K562 (cell line): ENCODE measurements around the gene MYPN. TPM values are rescaled to one million over a fixed set of nuclear protein-coding genes. Genes with fewer than 3 reads are reported as not detected.

Experiments
- ATAC-seq: fragments of 200-7000 bp; cut with Tn5 transposase; 3 replicates; pipeline ENCODE4 v1.9.1; 2020; ENCODE audit warnings: moderate library complexity
- BruUV-seq: library from RNA; stranded (reverse); fragments of 400-500 nt; replicated peaks from 2 replicates; lab custom pipeline; 2021; lab: Mats Ljungman, UMichigan
- CTCF ChIA-PET: fragments of 300-600 bp; formaldehyde crosslinking; extraction: SDS; loops from one replicate; lab custom pipeline; 2021; ENCODE audit warnings: low intra/inter-chr PET ratio; lab: Yijun Ruan, JAX
- POLR2A ChIA-PET: fragments of 300-600, 350-650 bp; sonication (Branson Sonifier 250); formaldehyde crosslinking; extraction: SDS; loops from one replicate; lab custom pipeline; 2021; ENCODE audit warnings: antibody characterized with exemption, inconsistent platforms; lab: Yijun Ruan, JAX
- DNase-seq, 4 experiments: peaks; one replicate each; pipeline versions ENCODE4 v3.0.0 to v3.0.0-alpha.2; 2011 to 2018; ENCODE audit warnings: low spot score in 3 of 4, mixed read lengths in 3 of 4; ENCODE audit errors: extremely low read depth in 1 of 4
- FAIRE-seq: peaks from 2 replicates; lab custom pipeline; 2011; peaks lifted over from hg19 to GRCh38; lab: Jason Lieb, UNC
- H2AFZ ChIP-seq: 2 replicates; pipeline ENCODE4 v1.6.0; 2011; ENCODE audit warnings: low read depth, low read length, control low read depth, inconsistent platforms
- H3K27ac ChIP-seq: fragments of 200-600 bp; 3 replicates; pipeline ENCODE4 v1.8.0; 2011; ENCODE audit warnings: low read depth, mild to moderate bottlenecking, control low read depth, inconsistent platforms, low read length, moderate library complexity, mixed read lengths; ENCODE audit errors: extremely low read depth
- H3K27me3 ChIP-seq, 2 experiments: fragments of 300-600 bp in 1 of 2; 2 replicates in 1 of 2; 3 replicates in 1 of 2; pipeline versions ENCODE4 v1.6.0 to v1.8.0; 2011; ENCODE audit warnings: inconsistent platforms in 2 of 2, low read length in 2 of 2, mild to moderate bottlenecking in 1 of 2, mixed read lengths in 1 of 2, moderate library complexity in 1 of 2; ENCODE audit not compliant: control insufficient read depth in 2 of 2, insufficient read depth in 2 of 2
- H3K36me3 ChIP-seq: fragments of 300-600 bp; 3 replicates; pipeline ENCODE4 v1.8.0; 2011; ENCODE audit warnings: mild to moderate bottlenecking, low read length, inconsistent platforms; ENCODE audit not compliant: control insufficient read depth, insufficient read depth
- H3K4me1 ChIP-seq, 2 experiments: fragments of 200-600 bp in 1 of 2; replicated peaks in 1 of 2; 2 replicates in 1 of 2; 3 replicates in 1 of 2; pipeline versions ENCODE4 v1.5.1 to v1.8.0; 2011; ENCODE audit warnings: inconsistent platforms in 2 of 2, low read length in 2 of 2, mild to moderate bottlenecking in 1 of 2, mixed read lengths in 1 of 2, moderate library complexity in 1 of 2; ENCODE audit not compliant: control insufficient read depth in 2 of 2, insufficient read depth in 2 of 2
- H3K4me2 ChIP-seq: 2 replicates; pipeline ENCODE4 v1.6.1; 2011; ENCODE audit warnings: low read length, control low read depth, inconsistent platforms, mixed read lengths; ENCODE audit not compliant: insufficient read depth
- H3K4me3 ChIP-seq: fragments of 200-600 bp; sonication (generic), shearing (Covaris generic); 2 replicates; pipeline ENCODE4 v1.5.1; 2016; ENCODE audit warnings: control low read depth, inconsistent platforms
- H3K79me2 ChIP-seq: fragments of 200-600 bp; 3 replicates; pipeline ENCODE4 v1.8.0; 2011; ENCODE audit warnings: low read length, inconsistent platforms; ENCODE audit not compliant: control insufficient read depth, insufficient read depth
- H3K9ac ChIP-seq, 2 experiments: 2 replicates each; pipeline versions ENCODE4 v1.6.0 to v1.6.1; 2011; ENCODE audit warnings: low read depth in 2 of 2, low read length in 2 of 2, control low read depth in 1 of 2, inconsistent platforms in 1 of 2, mild to moderate bottlenecking in 1 of 2, mixed read lengths in 1 of 2; ENCODE audit not compliant: insufficient read depth in 1 of 2
- H3K9me1 ChIP-seq: one replicate; pipeline ENCODE4 v1.6.0; 2011; ENCODE audit warnings: inconsistent platforms, mild to moderate bottlenecking, low read length, moderate library complexity; ENCODE audit not compliant: control insufficient read depth, insufficient read depth
- H3K9me3 ChIP-seq: replicated peaks from 2 replicates; pipeline ENCODE4 v1.5.1; 2011; ENCODE audit warnings: low read depth, low read length, inconsistent platforms; ENCODE audit not compliant: control insufficient read depth, insufficient read depth
- H4K20me1 ChIP-seq: replicated peaks from 2 replicates; pipeline ENCODE4 v1.6.1; 2011; ENCODE audit warnings: low read length, inconsistent platforms, mixed read lengths; ENCODE audit not compliant: control insufficient read depth, insufficient read depth
- BCOR ChIP-seq: fragments of 450-650 bp; IDR thresholded peaks from 2 replicates; pipeline ENCODE4 v1.6.1; 2016
- C11orf30 ChIP-seq: fragments of 450-650 bp; IDR thresholded peaks from 2 replicates; pipeline ENCODE4 v1.6.1; 2016; ENCODE audit warnings: low read depth, mild to moderate bottlenecking
- CHCHD3 ChIP-seq: fragments of 250-450 bp; sonication (Bioruptor Pico); IDR thresholded peaks from 2 replicates; pipeline ENCODE4 v2.1.2; 2022; ENCODE audit warnings: mild to moderate bottlenecking
- CHD2 ChIP-seq: IDR thresholded peaks from 2 replicates; pipeline ENCODE4 v1.6.1; 2011; ENCODE audit warnings: low read depth, low read length
- ESRRA ChIP-seq: fragments of 450-650 bp; IDR thresholded peaks from 2 replicates; pipeline ENCODE4 v1.6.1; 2014; ENCODE audit warnings: low read depth, mild to moderate bottlenecking, moderate library complexity, borderline replicate concordance
- GATA2 ChIP-seq: sonication (generic); formaldehyde crosslinking; IDR thresholded peaks from 2 replicates; pipeline ENCODE4 v1.4.0; 2020; ENCODE audit warnings: mild to moderate bottlenecking, missing genetic modification reagents
- HES1 ChIP-seq: fragments of 450-650 bp; IDR thresholded peaks from 2 replicates; pipeline ENCODE4 v1.6.1; 2016; ENCODE audit warnings: low read depth, mild to moderate bottlenecking, moderate library complexity
- KLF10 ChIP-seq: fragments of 250-450 bp; sonication (Bioruptor Pico); IDR thresholded peaks from 2 replicates; pipeline ENCODE4 v1.6.1; 2021; ENCODE audit warnings: matching md5 sums
- MAFG ChIP-seq: fragments of 450-650 bp; conservative IDR thresholded peaks from 2 replicates; pipeline ENCODE4 v1.6.1; 2016; ENCODE audit warnings: missing genetic modification characterization, missing compliant biosample characterization
- MBD1 ChIP-seq: fragments of 250-450 bp; sonication (Bioruptor Pico); IDR thresholded peaks from 2 replicates; pipeline ENCODE4 v1.8.0; 2022; ENCODE audit warnings: inconsistent platforms
- SMAD2 ChIP-seq: fragments of 150-350 bp; IDR thresholded peaks from 2 replicates; pipeline ENCODE4 v1.6.1; 2014; ENCODE audit warnings: low read depth, mild to moderate bottlenecking, low read length
- WHSC1 ChIP-seq: IDR thresholded peaks from one replicate; pipeline ENCODE4 v1.6.1; 2012; ENCODE audit warnings: low read length, control low read depth, inconsistent platforms
- ZBED1 ChIP-seq: IDR thresholded peaks from 2 replicates; pipeline ENCODE4 v1.6.1; 2014
- ZBTB34 ChIP-seq: fragments of 250-450 bp; sonication (Bioruptor Pico); IDR thresholded peaks from 2 replicates; pipeline ENCODE4 v1.8.0; 2021; ENCODE audit warnings: mild to moderate bottlenecking, moderate library complexity
- ZBTB5 ChIP-seq: fragments of 450-650 bp; IDR thresholded peaks from 2 replicates; pipeline ENCODE4 v1.6.1; 2017; ENCODE audit warnings: antibody characterized with exemption
- ZFP36 ChIP-seq: fragments of 150-350 bp; IDR thresholded peaks from 2 replicates; pipeline ENCODE4 v1.6.1; 2018; ENCODE audit warnings: low read length, low read depth; ENCODE audit not compliant: partially characterized antibody
- ZNF282 ChIP-seq: sonication (generic); formaldehyde crosslinking; IDR thresholded peaks from 2 replicates; pipeline ENCODE4 v1.8.1; 2023; ENCODE audit warnings: missing genetic modification reagents
- ZNF766 ChIP-seq: fragments of 200-800 bp; sonication (Bioruptor generic); conservative IDR thresholded peaks from 2 replicates; pipeline ENCODE4 v1.6.1; 2016; ENCODE audit warnings: missing genetic modification characterization, missing compliant biosample characterization
- ZNF778 ChIP-seq: fragments of 450-650 bp; formaldehyde crosslinking; IDR thresholded peaks from 2 replicates; pipeline ENCODE4 v1.4.0; 2020; ENCODE audit warnings: mild to moderate bottlenecking, moderate library complexity
- WGBS: fragments of 100-300 bp; shearing (Covaris generic); methylation state at CpG from one replicate; pipeline ENCODE4 v1.1.6; 2016; ENCODE audit warnings: low coverage, mixed read lengths; ENCODE audit not compliant: insufficient coverage; ENCODE audit errors: missing lambda C conversion rate; 5-methylcytosine and 5-hydroxymethylcytosine counted together
- in situ Hi-C: fragments of 300-500 bp; cut with MboI; formaldehyde crosslinking; loops from 4 replicates; pipeline ENCODE4 v1.15.0; 2018; ENCODE audit warnings: inconsistent platforms, mixed read lengths
- intact Hi-C: fragments of 100-400 bp; cut with micrococcal nuclease; formaldehyde crosslinking; loops from 2 replicates; pipeline ENCODE4 v1.14.2; 2022
- polyA plus RNA-seq, 8 experiments: library from polyadenylated mRNA; depleted of rRNA in 4 of 8; stranded (reverse) in 5 of 8; unstranded in 3 of 8; fragments of >200 nt; fragmentation: Nextera tagmentation in 2 of 8; fragmentation: Illumina TruSeq in 1 of 8; extraction: Ambion mirVana in 2 of 8; extraction: Trizol in 1 of 8; gene quantifications; 2 replicates each; pipeline versions ENCODE4 v1.2.1 to v1.2.3, GENCODE V29; 2011 to 2014; ENCODE audit warnings: inconsistent platforms in 1 of 8, missing spikeins in 1 of 8
- total RNA-seq, 7 experiments: library from RNA; depleted of rRNA in 6 of 7; stranded (reverse); fragments of >200 nt in 6 of 7; fragmentation: Illumina TruSeq in 2 of 7; extraction: Trizol in 2 of 7; gene quantifications; 2 replicates each; pipeline versions ENCODE4 v1.2.1 to v1.2.3, GENCODE V29; 2011 to 2021; ENCODE audit warnings: low replicate concordance in 1 of 7

MYPN gene
- total and polyA plus RNA-seq, 9 of the 15 experiments (the other 6 are each of a cell fraction or from before 2014, with no cell fraction given), result not detected

GRCh38 chr10:68237173-68237572 is 127.9 kb downstream of the MYPN start:
- intact Hi-C loops (no loop called here), in situ Hi-C loops (no loop called here)
- FAIRE-seq (no peak), ATAC-seq (no peak), DNase-seq (no peak)
- H2AFZ ChIP-seq, result no peak overlapping the region
- ChIA-PET POLR2A (interaction anchor here (1.0 kb wide), 1 partner anchor 9 kb away, joined by 3 read pairs; no protein-coding TSS in a partner anchor), CTCF (no interaction called here)
- no peak overlapping the region for H3K4me3 ChIP-seq
- no peak overlapping the region for H3K9ac ChIP-seq
- no peaks in the 10 kb centered on the region for H3K9me3 ChIP-seq
- H3K27me3 ChIP-seq, result peaks cover 30 to 36% of the 10 kb centered on the region in 2 experiments
- no peaks in the 10 kb centered on the region for H3K36me3 ChIP-seq
- no peak overlapping the region for H3K4me2 ChIP-seq
- no peaks in the 10 kb centered on the region for H3K79me2 ChIP-seq
- no TSS peak for BruUV-seq
- H3K4me1 ChIP-seq, result no peaks in the 10 kb centered on the region
- WGBS, result 2% methylated on average over 3 of the region's 3 CpGs
- H3K27ac ChIP-seq, result no peak overlapping the region
- H3K9me1 ChIP-seq, result no peaks in the 10 kb centered on the region
- no peaks in the 10 kb centered on the region for H4K20me1 ChIP-seq
- TF ChIP-seq CHD2 (no peak), WHSC1 (no peak), ESRRA (no peak), ZNF778 (CRISPR knock-in tag) (no peak), ZBTB34 (CRISPR knock-in tag) (no peak), SMAD2 (no peak), CHCHD3 (CRISPR knock-in tag) (no peak), BCOR (peak; percentile 43; the same call in 1 of the 2 replicates), ZBTB5 (no peak), MAFG (tag) (no peak), ZNF282 (CRISPR knock-in tag) (no peak), ZNF766 (CRISPR knock-in tag) (no peak), GATA2 (CRISPR knock-in tag) (peak; percentile 28; the same call in 1 of the 2 replicates), KLF10 (CRISPR knock-in tag) (no peak), ZBED1 (no peak), C11orf30 (0 out of 2 replicates have a peak, but pooled peaks have one; percentile 4), ZFP36 (peak; percentile 69), MBD1 (CRISPR knock-in tag) (no peak), HES1 (no peak)
